ENCODE data around the gene MUC12. TPM values are rescaled to one million over a fixed set of nuclear protein-coding genes. Genes with fewer than 3 reads are reported as not detected.

The MUC12 gene
- total RNA-seq, 1 donor from 2014 or later = not detected

GRCh38 chr7:100971111-100972001 lies 2.0 kb downstream of the MUC12 start:
- peaks cover 6% of the 10 kb centered on the region for H3K4me1 Mint-ChIP-seq (ENCODE audit: unreplicated experiment)
- H3K27ac Mint-ChIP-seq (ENCODE audit: unreplicated experiment) = no peak overlapping the region
- no peaks in the 10 kb centered on the region for H3K36me3 Mint-ChIP-seq (ENCODE audit: unreplicated experiment)
- peaks cover 41% of the 10 kb centered on the region for H3K27me3 Mint-ChIP-seq (ENCODE audit: unreplicated experiment)
- H3K9me3 Mint-ChIP-seq (ENCODE audit: unreplicated experiment) = peaks cover 7% of the 10 kb centered on the region
- DNase-seq (ENCODE audit: extremely low spot score, unreplicated experiment) = no peak
- no peak overlapping the region for H3K4me3 Mint-ChIP-seq (ENCODE audit: unreplicated experiment)
- TF ChIP-seq, protein P1, sequence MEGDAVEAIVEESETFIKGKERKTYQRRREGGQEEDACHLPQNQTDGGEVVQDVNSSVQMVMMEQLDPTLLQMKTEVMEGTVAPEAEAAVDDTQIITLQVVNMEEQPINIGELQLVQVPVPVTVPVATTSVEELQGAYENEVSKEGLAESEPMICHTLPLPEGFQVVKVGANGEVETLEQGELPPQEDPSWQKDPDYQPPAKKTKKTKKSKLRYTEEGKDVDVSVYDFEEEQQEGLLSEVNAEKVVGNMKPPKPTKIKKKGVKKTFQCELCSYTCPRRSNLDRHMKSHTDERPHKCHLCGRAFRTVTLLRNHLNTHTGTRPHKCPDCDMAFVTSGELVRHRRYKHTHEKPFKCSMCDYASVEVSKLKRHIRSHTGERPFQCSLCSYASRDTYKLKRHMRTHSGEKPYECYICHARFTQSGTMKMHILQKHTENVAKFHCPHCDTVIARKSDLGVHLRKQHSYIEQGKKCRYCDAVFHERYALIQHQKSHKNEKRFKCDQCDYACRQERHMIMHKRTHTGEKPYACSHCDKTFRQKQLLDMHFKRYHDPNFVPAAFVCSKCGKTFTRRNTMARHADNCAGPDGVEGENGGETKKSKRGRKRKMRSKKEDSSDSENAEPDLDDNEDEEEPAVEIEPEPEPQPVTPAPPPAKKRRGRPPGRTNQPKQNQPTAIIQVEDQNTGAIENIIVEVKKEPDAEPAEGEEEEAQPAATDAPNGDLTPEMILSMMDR (IDR thresholded peaks at IDR 0.05) = no peak

GRCh38 chr7:100972002-100972347 lies 2.6 kb downstream of the MUC12 start:
- TF ChIP-seq, protein P1 (IDR thresholded peaks at IDR 0.05) = no peak
- H3K9me3 Mint-ChIP-seq (ENCODE audit: unreplicated experiment) = peaks cover 7% of the 10 kb centered on the region
- H3K4me3 Mint-ChIP-seq (ENCODE audit: unreplicated experiment) = no peak overlapping the region
- H3K36me3 Mint-ChIP-seq (ENCODE audit: unreplicated experiment) = no peaks in the 10 kb centered on the region
- peaks cover 37% of the 10 kb centered on the region for H3K27me3 Mint-ChIP-seq (ENCODE audit: unreplicated experiment)
- no peak for DNase-seq (ENCODE audit: extremely low spot score, unreplicated experiment)
- peaks cover 2% of the 10 kb centered on the region for H3K4me1 Mint-ChIP-seq (ENCODE audit: unreplicated experiment)
- no peak overlapping the region for H3K27ac Mint-ChIP-seq (ENCODE audit: unreplicated experiment)

DNA sequence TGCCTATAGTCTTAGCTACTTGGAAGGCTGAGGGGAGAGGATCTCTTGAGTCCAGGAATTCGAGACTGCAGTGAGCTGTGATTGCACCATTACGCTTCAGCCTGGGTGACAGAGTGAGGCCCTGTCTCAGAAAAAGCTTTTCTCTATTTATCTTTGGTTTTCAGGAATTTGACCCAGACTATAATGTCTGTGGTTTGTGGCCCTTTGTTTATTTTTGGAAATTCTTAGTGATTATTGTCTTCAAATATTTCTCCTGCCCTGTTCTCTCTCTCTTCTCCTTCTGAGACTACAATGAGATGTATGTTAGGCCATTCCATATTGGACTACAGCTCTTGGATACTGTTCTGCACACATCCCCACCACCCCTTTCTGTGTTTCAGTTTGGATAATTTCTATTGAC lies 4.7 kb downstream of the MUC12 start:
- peaks cover 7% of the 10 kb centered on the region for H3K9me3 Mint-ChIP-seq (ENCODE audit: unreplicated experiment)
- no peaks in the 10 kb centered on the region for H3K4me1 Mint-ChIP-seq (ENCODE audit: unreplicated experiment)
- no peak overlapping the region for H3K27ac Mint-ChIP-seq (ENCODE audit: unreplicated experiment)
- no peak for DNase-seq (ENCODE audit: extremely low spot score, unreplicated experiment)
- peaks cover 20% of the 10 kb centered on the region for H3K27me3 Mint-ChIP-seq (ENCODE audit: unreplicated experiment)
- TF ChIP-seq, protein P1 (IDR thresholded peaks at IDR 0.05) = no peak
- H3K36me3 Mint-ChIP-seq (ENCODE audit: unreplicated experiment) = no peaks in the 10 kb centered on the region
- no peak overlapping the region for H3K4me3 Mint-ChIP-seq (ENCODE audit: unreplicated experiment)

- Mint-ChIP-seq H3K4me1 (ENCODE audit: unreplicated experiment) (no peaks in the 10 kb centered on the region), H3K4me3 (ENCODE audit: unreplicated experiment) (no peak overlapping the region), H3K36me3 (ENCODE audit: unreplicated experiment) (no peaks in the 10 kb centered on the region), H3K9me3 (ENCODE audit: unreplicated experiment) (peaks cover 7% of the 10 kb centered on the region), H3K27ac (ENCODE audit: unreplicated experiment) (no peak overlapping the region), H3K27me3 (ENCODE audit: unreplicated experiment) (peaks cover 14% of the 10 kb centered on the region)
- TF ChIP-seq, protein P1 (IDR thresholded peaks at IDR 0.05) = no peak
- no peak for DNase-seq (ENCODE audit: extremely low spot score, unreplicated experiment)
Observed at GRCh38 chr7:100975371-100975821, 6.0 kb downstream of the MUC12 start.

DNA sequence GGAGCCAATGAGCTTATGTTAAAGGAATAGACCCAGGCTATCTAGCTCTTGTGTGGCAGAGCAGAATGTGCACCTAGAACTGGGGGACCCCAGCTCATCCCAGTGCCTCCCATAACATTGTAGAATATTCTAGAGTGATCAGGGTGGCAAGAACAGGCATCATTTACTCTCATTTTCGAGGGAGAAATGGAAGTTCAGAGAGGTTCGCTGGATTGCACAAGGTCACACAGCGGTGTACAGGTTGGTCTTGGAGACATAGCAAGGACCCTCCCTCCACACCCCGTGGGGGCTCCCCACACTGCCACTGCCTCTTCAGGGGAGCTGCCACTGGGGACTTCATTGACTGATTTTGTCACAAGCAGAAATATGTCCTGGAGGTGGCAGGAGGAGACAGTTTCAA lies 8.9 kb downstream of the MUC12 start:
- Mint-ChIP-seq H3K36me3 (ENCODE audit: unreplicated experiment) (no peaks in the 10 kb centered on the region), H3K4me3 (ENCODE audit: unreplicated experiment) (no peak overlapping the region), H3K27me3 (ENCODE audit: unreplicated experiment) (peaks cover 15% of the 10 kb centered on the region), H3K4me1 (ENCODE audit: unreplicated experiment) (no peaks in the 10 kb centered on the region), H3K9me3 (ENCODE audit: unreplicated experiment) (peaks cover 7% of the 10 kb centered on the region), H3K27ac (ENCODE audit: unreplicated experiment) (no peak overlapping the region)
- TF ChIP-seq, protein P1 (IDR thresholded peaks at IDR 0.05) = no peak
- no peak for DNase-seq (ENCODE audit: extremely low spot score, unreplicated experiment)
